ENCODE results near the gene S100A3. TPM values are rescaled to one million over a fixed set of nuclear protein-coding genes. Genes with fewer than 3 reads are reported as not detected.

S100A3 gene
- total and polyA plus RNA-seq, 7 donors: 0.34 to 6.6 (median 1.1) TPM

- H3K27me3 ChIP-seq (ENCODE audit: insufficient read depth in 3 of 3, low read length in 2 of 3): no peaks in the 10 kb centered on the region
- no peak overlapping the region for H3K4me3 ChIP-seq
- no peaks in the 10 kb centered on the region for H3K9me3 ChIP-seq
- ATAC-seq (no peak), DNase-seq (no peak)
- WGBS, 3 donors: 82 to 91% (median 91%) methylated on average over 3 of the region's 3 CpGs
- intact Hi-C loops (cut with DNase I): no loop called here
- H3K36me3 ChIP-seq (ENCODE audit: insufficient read depth in 1 of 2, low read depth in 1 of 2): no peaks in the 10 kb centered on the region
- no peaks in the 10 kb centered on the region for H3K4me1 ChIP-seq
- no peak overlapping the region for H3K27ac ChIP-seq
- no peak for TF ChIP-seq CTCF (IDR thresholded peaks at IDR 0.05)
Measured at GRCh38 chr1:153557877-153558276, 8.8 kb upstream of the S100A3 start.

- DNase-seq (no peak), ATAC-seq (no peak)
- TF ChIP-seq CTCF (IDR thresholded peaks at IDR 0.05): no peak
- Histone ChIP-seq H3K9me3 (no peaks in the 10 kb centered on the region), H3K4me3 (no peak overlapping the region), H3K27ac (no peak overlapping the region), H3K4me1 (no peaks in the 10 kb centered on the region), H3K36me3 (ENCODE audit: insufficient read depth in 1 of 2, low read depth in 1 of 2) (no peaks in the 10 kb centered on the region), H3K27me3 (ENCODE audit: insufficient read depth in 3 of 3, low read length in 2 of 3) (no peaks in the 10 kb centered on the region)
- intact Hi-C loops (cut with DNase I): no loop called here
- 93 to 100% (median 97%) methylated on average over 1 of the region's 1 CpG for WGBS, 3 donors
Measured at GRCh38 chr1:153556348-153556747, 7.3 kb upstream of the S100A3 start.

- H3K4me3 ChIP-seq: no peak overlapping the region
- TF ChIP-seq CTCF (IDR thresholded peaks at IDR 0.05): no peak
- no peaks in the 10 kb centered on the region for H3K27me3 ChIP-seq (ENCODE audit: insufficient read depth in 3 of 3, low read length in 2 of 3)
- no peaks in the 10 kb centered on the region for H3K36me3 ChIP-seq (ENCODE audit: insufficient read depth in 1 of 2, low read depth in 1 of 2)
- WGBS, 3 donors: 44 to 54% (median 44%) methylated on average over 2 of the region's 2 CpGs
- H3K27ac ChIP-seq: peak overlapping the region; percentile 30
- no peak for ATAC-seq
- no peaks in the 10 kb centered on the region for H3K9me3 ChIP-seq
- peak in 1 of 2 donors; percentile 26 for DNase-seq
- intact Hi-C loops (cut with DNase I): no loop called here
- peaks cover 8% of the 10 kb centered on the region for H3K4me1 ChIP-seq
Measured at GRCh38 chr1:153553830-153554541, 4.9 kb upstream of the S100A3 start.

GRCh38 chr1:153553096-153553495 lies 4.0 kb upstream of the S100A3 start:
- no peaks in the 10 kb centered on the region for H3K27me3 ChIP-seq (ENCODE audit: insufficient read depth in 3 of 3, low read length in 2 of 3)
- no peak for TF ChIP-seq CTCF (IDR thresholded peaks at IDR 0.05)
- DNase-seq (peak in 1 of 2 donors; percentile 39), ATAC-seq (no peak)
- 91 to 97% (median 94%) methylated on average over 12 of the region's 12 CpGs for WGBS, 3 donors
- no peaks in the 10 kb centered on the region for H3K36me3 ChIP-seq (ENCODE audit: insufficient read depth in 1 of 2, low read depth in 1 of 2)
- H3K9me3 ChIP-seq: no peaks in the 10 kb centered on the region
- intact Hi-C loops (cut with DNase I): no loop called here
- H3K4me1 ChIP-seq: peaks cover 8% of the 10 kb centered on the region
- no peak overlapping the region for H3K27ac ChIP-seq
- H3K4me3 ChIP-seq: no peak overlapping the region

GRCh38 chr1:153552335-153552734 lies 3.3 kb upstream of the S100A3 start:
- intact Hi-C loops (cut with DNase I): no loop called here
- Histone ChIP-seq H3K4me1 (peaks cover 8% of the 10 kb centered on the region), H3K9me3 (no peaks in the 10 kb centered on the region)

More at GRCh38 chr1:153552335-153552734, 3.3 kb upstream of the S100A3 start:
- no peak for TF ChIP-seq CTCF (IDR thresholded peaks at IDR 0.05)
- ATAC-seq (no peak), DNase-seq (peak in 1 of 2 donors; percentile 42)
- Histone ChIP-seq H3K4me3 (no peak overlapping the region), H3K27me3 (ENCODE audit: insufficient read depth in 3 of 3, low read length in 2 of 3) (no peaks in the 10 kb centered on the region), H3K27ac (no peak overlapping the region), H3K36me3 (ENCODE audit: insufficient read depth in 1 of 2, low read depth in 1 of 2) (no peaks in the 10 kb centered on the region)
- 92 to 98% (median 94%) methylated on average over 8 of the region's 8 CpGs for WGBS, 3 donors

Measured in psoas muscle (tissue), 8 donors.